Skeletal muscle cell (primary cell): ENCODE data around the gene PCDHA13.
"Not testable (repeated sequence)": the region's sequence is repeated elsewhere in the genome, so short reads cannot be mapped to it uniquely, and the experiment has no call there.

ENCODE experiments used
- DNase-seq: peaks from one replicate; pipeline ENCODE4 v3.0.0-alpha.2; 2010; ENCODE audit warnings: low read depth
- H3K4me3 ChIP-seq: 2 replicates; pipeline ENCODE4 v1.5.1; 2011; ENCODE audit warnings: low read depth, mild to moderate bottlenecking, control low read depth, low read length, moderate library complexity

The PCDHA13 gene, protein sequence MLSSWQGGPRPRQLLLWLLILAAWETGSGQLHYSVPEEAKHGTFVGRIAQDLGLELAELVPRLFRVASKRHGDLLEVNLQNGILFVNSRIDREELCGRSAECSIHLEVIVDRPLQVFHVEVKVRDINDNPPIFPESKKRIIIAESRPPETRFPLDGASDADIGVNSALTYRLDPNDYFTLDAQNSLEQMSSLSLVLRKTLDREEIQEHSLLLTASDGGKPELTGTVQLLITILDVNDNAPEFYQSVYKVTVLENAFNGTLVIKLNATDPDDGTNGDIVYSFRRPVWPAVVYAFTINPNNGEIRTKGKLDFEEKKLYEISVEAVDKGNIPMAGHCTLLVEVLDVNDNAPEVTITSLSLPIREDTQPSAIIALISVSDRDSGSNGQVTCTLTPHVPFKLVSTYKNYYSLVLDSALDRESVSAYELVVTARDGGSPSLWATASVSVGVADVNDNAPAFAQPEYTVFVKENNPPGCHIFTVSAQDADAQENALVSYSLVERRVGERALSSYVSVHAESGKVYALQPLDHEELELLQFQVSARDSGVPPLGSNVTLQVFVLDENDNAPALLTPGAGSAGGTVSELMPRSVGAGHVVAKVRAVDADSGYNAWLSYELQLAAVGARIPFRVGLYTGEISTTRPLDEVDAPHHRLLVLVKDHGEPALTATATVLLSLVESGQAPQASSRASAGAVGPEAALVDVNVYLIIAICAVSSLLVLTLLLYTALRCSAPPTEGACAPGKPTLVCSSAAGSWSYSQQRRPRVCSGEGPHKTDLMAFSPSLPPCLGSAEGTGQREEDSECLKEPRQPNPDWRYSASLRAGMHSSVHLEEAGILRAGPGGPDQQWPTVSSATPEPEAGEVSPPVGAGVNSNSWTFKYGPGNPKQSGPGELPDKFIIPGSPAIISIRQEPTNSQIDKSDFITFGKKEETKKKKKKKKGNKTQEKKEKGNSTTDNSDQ

GRCh38 chr5:140881889-140882590, at the start of gene PCDHA13:
Gene PCDHA13 (plus strand): TSS chr5:140882124. CDS start chr5:140882269, 145 bp downstream.
- DNase-seq: no peak
- H3K4me3 ChIP-seq: no peak within 1 kb of the TSS

GRCh38 chr5:140833993-140834392, 47.9 kb upstream of the PCDHA13 start, which contains the start of gene PCDHA7:
Gene PCDHA7 (plus strand): TSS chr5:140834269. CDS start chr5:140834384, 115 bp downstream.
- DNase-seq: no peak

DNA sequence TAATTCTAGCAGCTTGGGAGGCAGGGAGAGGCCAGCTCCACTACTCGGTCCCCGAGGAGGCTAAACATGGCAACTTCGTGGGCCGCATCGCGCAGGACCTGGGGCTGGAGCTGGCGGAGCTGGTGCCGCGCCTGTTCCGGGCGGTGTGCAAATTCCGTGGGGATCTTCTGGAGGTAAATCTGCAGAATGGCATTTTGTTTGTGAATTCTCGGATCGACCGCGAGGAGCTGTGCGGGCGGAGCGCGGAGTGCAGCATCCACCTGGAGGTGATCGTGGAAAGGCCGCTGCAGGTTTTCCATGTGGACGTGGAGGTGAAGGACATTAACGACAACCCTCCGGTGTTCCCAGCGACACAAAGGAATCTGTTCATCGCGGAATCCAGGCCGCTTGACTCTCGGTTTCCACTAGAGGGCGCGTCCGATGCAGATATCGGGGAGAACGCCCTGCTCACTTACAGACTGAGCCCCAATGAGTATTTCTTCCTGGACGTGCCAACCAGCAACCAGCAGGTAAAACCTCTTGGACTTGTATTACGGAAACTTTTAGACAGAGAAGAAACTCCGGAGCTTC, 47.4 kb upstream of the PCDHA13 start:
- not testable (repeated sequence) for DNase-seq
- peak overlapping the region; percentile 26 for H3K4me3 ChIP-seq

More at GRCh38 chr5:140833993-140834392, 47.9 kb upstream of the PCDHA13 start, which contains the start of gene PCDHA7:
- peak within 1 kb of the TSS; percentile 26 for H3K4me3 ChIP-seq

DNA sequence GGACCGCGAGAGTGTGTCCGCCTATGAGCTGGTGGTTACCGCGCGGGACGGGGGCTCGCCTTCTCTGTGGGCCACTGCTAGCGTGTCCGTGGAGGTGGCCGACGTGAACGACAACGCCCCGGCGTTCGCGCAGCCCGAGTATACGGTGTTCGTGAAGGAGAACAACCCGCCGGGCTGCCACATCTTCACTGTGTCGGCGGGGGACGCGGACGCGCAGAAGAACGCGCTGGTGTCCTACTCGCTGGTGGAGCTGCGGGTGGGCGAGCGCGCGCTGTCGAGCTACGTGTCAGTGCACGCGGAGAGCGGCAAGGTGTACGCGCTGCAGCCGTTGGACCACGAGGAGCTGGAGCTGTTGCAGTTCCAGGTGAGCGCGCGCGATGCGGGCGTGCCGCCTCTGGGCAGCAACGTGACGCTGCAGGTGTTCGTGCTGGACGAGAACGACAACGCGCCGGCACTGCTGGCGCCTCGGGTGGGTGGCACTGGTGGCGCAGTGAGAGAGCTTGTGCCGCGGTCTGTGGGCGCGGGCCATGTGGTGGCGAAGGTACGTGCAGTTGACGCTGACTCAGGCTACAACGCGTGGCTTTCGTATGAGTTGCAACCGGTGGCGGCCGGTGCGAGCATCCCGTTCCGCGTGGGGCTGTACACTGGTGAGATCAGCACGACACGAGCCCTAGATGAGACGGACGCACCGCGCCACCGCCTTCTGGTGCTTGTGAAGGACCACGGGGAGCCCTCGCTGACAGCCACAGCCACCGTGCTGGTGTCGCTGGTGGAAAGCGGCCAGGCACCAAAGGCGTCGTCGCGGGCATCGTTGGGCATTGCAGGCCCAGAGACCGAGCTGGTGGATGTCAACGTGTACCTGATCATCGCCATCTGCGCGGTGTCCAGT, 46.1 kb upstream of the PCDHA13 start:
- no peak for DNase-seq
- no peak overlapping the region for H3K4me3 ChIP-seq

- no peak within 1 kb of the TSS for H3K4me3 ChIP-seq
Measured at GRCh38 chr5:140840978-140841962, 40.7 kb upstream of the PCDHA13 start, which contains the start of gene PCDHA8. Gene PCDHA8 (plus strand): TSS chr5:140841187. CDS start chr5:140841322, 135 bp downstream.

DNA sequence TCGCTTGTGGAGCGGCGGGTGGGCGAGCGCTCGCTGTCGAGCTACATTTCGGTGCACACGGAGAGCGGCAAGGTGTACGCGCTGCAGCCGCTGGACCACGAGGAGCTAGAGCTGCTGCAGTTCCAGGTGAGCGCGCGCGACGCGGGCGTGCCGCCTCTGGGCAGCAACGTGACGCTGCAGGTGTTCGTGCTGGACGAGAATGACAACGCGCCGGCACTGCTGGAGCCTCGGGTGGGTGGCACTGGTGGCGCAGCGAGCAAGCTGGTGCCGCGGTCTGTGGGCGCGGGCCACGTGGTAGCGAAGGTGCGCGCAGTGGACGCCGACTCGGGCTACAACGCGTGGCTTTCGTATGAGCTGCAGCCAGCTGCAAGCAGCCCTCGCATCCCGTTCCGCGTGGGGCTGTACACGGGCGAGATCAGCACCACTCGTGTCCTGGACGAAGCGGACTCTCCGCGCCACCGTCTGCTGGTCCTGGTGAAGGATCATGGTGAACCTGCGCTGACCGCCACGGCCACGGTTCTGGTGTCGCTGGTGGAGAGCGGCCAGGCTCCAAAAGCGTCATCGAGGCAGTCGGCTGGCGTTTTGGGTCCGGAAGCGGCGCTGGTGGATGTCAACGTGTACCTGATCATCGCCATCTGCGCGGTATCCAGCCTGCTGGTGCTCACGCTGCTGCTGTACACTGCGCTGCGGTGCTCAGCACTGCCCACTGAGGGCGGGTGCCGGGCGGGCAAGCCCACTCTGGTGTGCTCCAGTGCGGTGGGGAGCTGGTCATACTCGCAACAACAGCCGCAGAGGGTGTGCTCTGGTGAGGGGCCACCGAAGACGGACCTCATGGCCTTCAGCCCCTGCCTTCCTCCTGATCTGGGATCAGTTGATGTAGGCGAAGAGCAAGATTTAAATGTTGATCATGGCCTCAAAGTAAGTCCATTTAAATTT, 38.9 kb upstream of the PCDHA13 start:
- no peak overlapping the region for H3K4me3 ChIP-seq
- no peak for DNase-seq

More at GRCh38 chr5:140840978-140841962, 40.7 kb upstream of the PCDHA13 start, which contains the start of gene PCDHA8:
- DNase-seq: no peak

DNA sequence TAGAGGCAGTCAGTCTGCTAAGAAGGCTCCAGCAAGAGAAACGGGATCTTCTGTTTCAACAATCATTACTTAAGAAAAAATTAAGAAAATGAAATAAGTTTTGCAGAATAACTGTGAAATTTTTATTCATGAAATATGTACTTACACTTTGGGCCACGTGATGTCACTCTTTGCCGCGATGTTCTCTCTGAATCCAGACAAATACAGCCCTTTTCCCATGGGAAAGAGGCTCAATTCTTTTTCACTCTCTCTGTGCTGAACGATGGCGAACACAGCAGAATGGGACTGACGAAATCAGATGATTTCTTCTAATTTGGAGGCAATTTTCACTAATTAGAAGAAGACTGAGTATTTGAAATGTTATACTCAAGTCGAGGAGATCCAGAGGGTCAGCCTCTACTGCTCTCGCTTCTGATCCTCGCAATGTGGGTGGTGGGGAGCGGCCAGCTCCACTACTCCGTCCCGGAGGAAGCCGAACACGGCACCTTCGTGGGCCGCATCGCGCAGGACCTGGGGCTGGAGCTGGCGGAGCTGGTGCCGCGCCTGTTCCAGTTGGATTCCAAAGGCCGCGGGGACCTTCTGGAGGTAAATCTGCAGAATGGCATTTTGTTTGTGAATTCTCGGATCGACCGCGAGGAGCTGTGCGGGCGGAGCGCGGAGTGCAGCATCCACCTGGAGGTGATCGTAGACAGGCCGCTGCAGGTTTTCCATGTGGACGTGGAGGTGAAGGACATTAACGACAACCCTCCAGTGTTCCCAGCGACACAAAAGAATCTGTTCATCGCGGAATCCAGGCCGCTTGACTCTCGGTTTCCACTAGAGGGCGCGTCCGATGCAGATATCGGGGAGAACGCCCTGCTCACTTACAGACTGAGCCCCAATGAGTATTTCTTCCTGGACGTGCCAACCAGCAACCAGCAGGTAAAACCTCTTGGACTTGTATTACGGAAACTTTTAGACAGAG, 33.5 kb upstream of the PCDHA13 start, which contains the start of gene PCDHA9:
Gene PCDHA9 (plus strand): TSS at position 244 of the 964 bp plus-strand sequence. CDS start 114 bp downstream, at position 358.
- DNase-seq, H3K4me3 ChIP-seq: not testable (repeated sequence)

DNA sequence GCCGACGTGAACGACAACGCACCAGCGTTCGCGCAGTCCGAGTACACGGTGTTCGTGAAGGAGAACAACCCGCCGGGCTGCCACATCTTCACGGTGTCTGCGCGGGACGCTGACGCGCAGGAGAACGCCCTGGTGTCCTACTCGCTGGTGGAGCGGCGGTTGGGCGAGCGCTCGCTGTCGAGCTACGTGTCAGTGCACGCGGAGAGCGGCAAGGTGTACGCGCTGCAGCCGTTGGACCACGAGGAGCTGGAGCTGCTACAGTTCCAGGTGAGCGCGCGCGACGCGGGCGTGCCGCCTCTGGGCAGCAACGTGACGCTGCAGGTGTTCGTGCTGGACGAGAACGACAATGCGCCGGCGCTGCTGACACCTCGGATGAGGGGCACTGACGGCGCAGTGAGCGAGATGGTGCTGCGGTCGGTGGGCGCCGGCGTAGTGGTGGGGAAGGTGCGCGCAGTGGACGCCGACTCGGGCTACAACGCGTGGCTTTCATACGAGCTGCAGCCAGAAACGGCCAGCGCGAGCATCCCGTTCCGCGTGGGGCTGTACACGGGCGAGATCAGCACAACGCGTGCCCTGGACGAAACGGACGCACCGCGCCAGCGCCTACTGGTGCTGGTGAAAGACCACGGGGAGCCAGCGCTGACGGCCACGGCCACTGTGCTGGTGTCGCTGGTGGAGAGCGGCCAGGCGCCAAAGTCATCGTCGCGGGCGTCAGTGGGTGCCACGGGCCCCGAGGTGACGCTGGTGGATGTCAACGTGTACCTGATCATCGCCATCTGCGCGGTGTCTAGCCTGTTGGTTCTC, 31.9 kb upstream of the PCDHA13 start:
- not testable (repeated sequence) for H3K4me3 ChIP-seq, DNase-seq

DNA sequence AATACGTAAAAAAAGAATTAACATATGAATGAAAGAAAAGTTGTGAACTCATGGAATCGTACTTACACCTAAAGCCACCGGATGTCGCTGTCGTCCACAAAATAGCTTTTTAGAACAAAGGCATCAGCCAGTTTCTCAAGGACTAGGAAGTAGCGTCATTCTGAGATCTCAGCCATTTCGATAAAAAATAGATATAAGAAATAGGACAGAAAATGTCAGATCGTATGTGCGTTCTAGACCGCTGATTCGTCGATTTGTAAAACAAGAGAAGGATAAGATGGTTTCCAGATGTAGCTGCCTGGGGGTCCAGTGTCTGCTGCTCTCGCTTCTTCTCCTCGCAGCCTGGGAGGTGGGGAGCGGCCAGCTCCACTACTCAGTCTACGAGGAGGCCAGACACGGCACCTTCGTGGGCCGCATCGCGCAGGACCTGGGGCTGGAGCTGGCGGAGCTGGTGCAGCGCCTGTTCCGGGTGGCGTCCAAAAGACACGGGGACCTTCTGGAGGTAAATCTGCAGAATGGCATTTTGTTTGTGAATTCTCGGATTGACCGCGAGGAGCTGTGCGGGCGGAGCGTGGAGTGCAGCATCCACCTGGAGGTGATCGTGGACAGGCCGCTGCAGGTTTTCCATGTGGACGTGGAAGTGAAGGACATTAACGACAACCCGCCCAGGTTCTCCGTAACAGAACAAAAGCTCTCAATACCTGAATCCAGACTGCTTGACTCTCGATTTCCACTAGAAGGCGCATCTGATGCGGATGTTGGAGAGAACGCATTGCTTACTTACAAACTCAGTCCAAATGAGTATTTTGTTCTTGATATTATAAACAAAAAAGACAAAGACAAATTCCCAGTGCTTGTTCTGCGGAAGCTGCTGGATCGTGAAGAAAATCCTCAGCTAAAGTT, 25.9 kb upstream of the PCDHA13 start, which contains the start of gene PCDHA10:
Gene PCDHA10 (plus strand): TSS at position 126 of the 903 bp plus-strand sequence. CDS start 152 bp downstream, at position 278.
- H3K4me3 ChIP-seq: no peak within 1 kb of the TSS
- no peak for DNase-seq

- H3K4me3 ChIP-seq: no peak overlapping the region
- DNase-seq: no peak
Measured at GRCh38 chr5:140857177-140857986, 24.5 kb upstream of the PCDHA13 start.

- no peak overlapping the region for H3K4me3 ChIP-seq
- no peak for DNase-seq
Measured at GRCh38 chr5:140857987-140858240, 24.0 kb upstream of the PCDHA13 start.
